GM12873 (cell line): ENCODE measurements around the gene OPA3.

Experiments used
- CTCF ChIP-seq: IDR thresholded peaks from 2 replicates; pipeline ENCODE4 v1.5.1; 2012; ENCODE audit warnings: low read depth, mild to moderate bottlenecking, moderate library complexity, low read length, control low read depth; ENCODE audit not compliant: insufficient read depth; ENCODE audit errors: missing control alignments

Gene OPA3

DNA sequence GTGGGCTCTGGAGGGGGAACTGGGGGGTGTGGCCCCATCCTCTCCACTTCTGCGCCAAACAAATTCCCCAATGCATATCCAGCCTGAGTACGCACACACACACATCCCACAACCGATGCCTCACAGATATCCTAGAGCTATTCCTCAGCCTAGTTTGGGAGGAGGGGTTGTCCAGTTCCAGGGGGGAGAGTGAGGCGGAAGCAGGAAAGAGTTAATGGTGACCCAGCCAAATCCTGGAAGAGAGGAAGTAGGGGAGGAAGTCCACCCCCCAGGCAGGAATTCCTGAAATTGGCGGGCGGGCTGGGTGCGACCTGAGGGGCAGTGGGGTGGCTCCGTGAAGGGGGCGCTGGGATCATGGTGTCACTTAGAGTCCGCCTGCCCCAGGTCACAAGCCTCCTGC, 16.5 kb upstream of the OPA3 start:
- no peak for TF ChIP-seq CTCF

- no peak for TF ChIP-seq CTCF
These were observed 15.8 kb upstream of the OPA3 start for GRCh38 chr19:45600340-45600885.

DNA sequence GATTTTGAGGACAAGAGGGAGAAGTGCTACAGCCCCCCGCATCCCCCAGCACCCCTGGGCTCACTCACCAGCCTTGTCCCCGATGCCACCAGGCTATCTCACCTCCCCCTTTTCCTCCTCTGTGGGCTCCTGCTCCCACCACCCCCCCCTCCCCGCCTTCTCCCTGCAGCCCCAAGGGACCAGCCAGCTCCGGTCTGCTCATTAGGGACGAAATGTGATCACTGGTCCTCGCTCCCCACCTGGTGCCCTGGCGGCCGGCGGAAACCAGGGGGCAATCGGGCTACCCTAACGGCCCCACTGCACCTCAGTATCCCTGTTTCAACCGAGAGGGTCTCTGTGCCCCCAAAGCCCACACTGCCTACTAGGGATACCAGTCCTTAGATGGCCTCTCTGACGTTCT, 14.7 kb upstream of the OPA3 start:
- no peak for TF ChIP-seq CTCF

DNA sequence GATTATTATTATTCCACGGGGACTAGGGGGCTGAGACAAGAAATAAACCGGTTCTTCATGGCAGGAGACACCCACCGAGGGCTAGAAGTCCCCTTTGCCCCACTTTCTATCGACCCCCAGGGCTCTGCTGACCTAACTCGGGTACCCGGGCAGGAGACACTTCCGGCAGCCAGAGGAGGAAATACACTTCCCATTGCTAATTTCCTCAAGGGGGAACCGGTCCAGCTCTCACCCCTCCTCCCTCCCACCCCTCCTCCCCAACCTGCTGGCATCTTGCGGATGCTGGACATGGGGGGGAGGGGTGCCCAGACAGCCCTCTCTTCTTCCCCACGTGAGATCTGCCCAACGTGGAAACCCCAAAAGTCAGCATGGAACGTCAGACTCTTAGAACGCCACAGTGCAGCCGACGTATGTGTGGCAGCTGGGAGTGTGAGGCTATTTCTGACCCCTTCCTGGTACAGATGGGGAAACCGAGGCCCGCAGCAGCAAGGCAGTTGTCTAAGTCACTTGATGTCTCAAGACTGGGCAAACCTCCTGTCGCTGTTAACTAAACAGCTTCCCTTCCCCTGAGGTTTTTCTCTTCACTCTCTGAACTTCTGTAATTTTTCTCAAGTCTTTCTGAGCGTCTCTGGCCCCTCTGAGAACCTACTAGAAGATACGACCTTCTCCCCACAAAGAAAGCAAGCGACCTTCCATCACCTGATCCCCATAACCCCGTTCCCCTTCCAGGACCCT, 13.8 kb upstream of the OPA3 start:
- TF ChIP-seq CTCF = no peak

DNA sequence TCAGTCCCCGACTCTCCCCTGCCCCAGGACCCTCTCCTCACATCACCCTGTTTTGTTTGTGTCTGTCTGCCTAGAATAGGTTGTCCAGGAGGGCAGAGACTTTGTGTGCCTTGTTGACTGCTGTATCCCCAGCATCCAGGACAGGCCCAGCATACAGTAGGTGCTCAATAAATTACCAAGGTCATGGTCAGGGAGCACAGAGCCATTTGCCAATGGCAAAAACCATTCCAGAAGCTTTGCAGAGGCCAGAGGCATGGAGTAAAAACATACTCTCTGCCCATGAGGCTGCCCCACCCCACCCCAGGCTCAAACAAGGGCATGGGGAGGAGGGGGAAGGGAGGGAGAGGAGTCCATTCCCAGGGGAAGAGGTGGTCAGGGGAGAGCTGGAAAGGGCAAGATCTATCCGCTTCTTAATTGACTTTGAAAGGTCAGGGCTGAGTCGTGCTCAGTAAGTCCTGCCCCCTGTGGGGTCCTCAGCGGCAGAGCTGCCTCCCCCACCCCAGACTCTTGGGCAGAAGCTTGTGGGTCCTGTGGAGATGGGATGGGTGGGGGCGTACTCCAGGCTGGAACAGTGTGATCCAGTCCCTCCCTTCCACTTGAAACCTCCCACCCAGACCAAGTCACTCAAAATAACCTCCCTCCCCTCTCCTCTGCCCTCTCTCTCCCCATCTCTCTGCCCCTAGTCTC, 13.0 kb upstream of the OPA3 start:
- no peak for TF ChIP-seq CTCF

DNA sequence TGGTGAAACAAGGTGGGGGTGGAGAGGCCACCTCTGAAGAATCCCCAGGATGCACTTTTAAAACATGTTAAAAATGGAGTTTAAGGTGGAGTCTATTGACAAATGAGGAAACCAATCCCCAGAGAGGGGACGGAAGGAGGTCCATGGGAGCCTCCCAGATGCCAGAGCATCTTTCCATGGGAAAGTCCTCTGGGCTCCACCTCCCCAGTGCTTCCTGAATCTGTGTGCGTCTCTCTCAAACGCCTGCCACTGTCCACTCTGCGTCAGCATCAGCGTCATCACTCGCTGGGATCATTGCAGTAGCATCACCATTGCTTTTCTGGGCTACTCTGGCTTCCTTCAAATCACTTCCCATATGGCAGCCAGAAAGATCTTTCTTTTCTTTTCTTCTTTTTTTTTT, 11.2 kb upstream of the OPA3 start:
- no peak for TF ChIP-seq CTCF

- no peak for TF ChIP-seq CTCF
These were observed 8.9 kb upstream of the OPA3 start for GRCh38 chr19:45593520-45593919.
